ENCODE data around the gene GPR137B.
"Not testable (repeated sequence)": the region's sequence is repeated elsewhere in the genome, so short reads cannot be mapped to it uniquely, and the experiment has no call there.

Gene GPR137B

GRCh38 chr1:236160540-236161127, 18.3 kb downstream of the GPR137B start:
- DNase-seq (ENCODE audit: low spot score) = no peak

- DNase-seq (ENCODE audit: low spot score) = no peak
Observed at GRCh38 chr1:236161230-236161629, 18.9 kb downstream of the GPR137B start.

GRCh38 chr1:236161755-236162154, 19.4 kb downstream of the GPR137B start:
- DNase-seq (ENCODE audit: low spot score) = not testable (repeated sequence)

- DNase-seq (ENCODE audit: low spot score) = no peak
Observed at GRCh38 chr1:236163463-236164153, 21.3 kb downstream of the GPR137B start.

- DNase-seq (ENCODE audit: low spot score) = no peak
Observed at GRCh38 chr1:236164273-236164672, 21.9 kb downstream of the GPR137B start.

- no peak for DNase-seq (ENCODE audit: low spot score)
Observed at GRCh38 chr1:236165238-236165981, 23.1 kb downstream of the GPR137B start.

- no peak for DNase-seq (ENCODE audit: low spot score)
Observed at GRCh38 chr1:236166041-236166440, 23.7 kb downstream of the GPR137B start.

- no peak for DNase-seq (ENCODE audit: low spot score)
Observed at GRCh38 chr1:236167154-236167553, 24.8 kb downstream of the GPR137B start.

GRCh38 chr1:236167578-236167977, 25.2 kb downstream of the GPR137B start:
- DNase-seq (ENCODE audit: low spot score) = no peak

GRCh38 chr1:236168716-236169429, 26.5 kb downstream of the GPR137B start:
- no peak for DNase-seq (ENCODE audit: low spot score)

- DNase-seq (ENCODE audit: low spot score) = no peak
Observed at GRCh38 chr1:236172041-236172579, 29.8 kb downstream of the GPR137B start.

GRCh38 chr1:236173174-236173767, 30.9 kb downstream of the GPR137B start:
- DNase-seq (ENCODE audit: low spot score) = no peak

GRCh38 chr1:236175642-236176336, 33.5 kb downstream of the GPR137B start:
- no peak for DNase-seq (ENCODE audit: low spot score)

- DNase-seq (ENCODE audit: low spot score) = no peak
Observed at GRCh38 chr1:236176337-236177336, 34.3 kb downstream of the GPR137B start.

- no peak for DNase-seq (ENCODE audit: low spot score)
Observed at GRCh38 chr1:236179634-236180033, 37.3 kb downstream of the GPR137B start.

GRCh38 chr1:236181059-236181458, 38.7 kb downstream of the GPR137B start:
- DNase-seq (ENCODE audit: low spot score) = no peak

- DNase-seq (ENCODE audit: low spot score) = no peak
Observed at GRCh38 chr1:236185687-236186086, 43.3 kb downstream of the GPR137B start.

GRCh38 chr1:236186471-236186870, 44.1 kb downstream of the GPR137B start:
- not testable (repeated sequence) for DNase-seq (ENCODE audit: low spot score)

GRCh38 chr1:236188084-236188483, 45.7 kb downstream of the GPR137B start:
- not testable (repeated sequence) for DNase-seq (ENCODE audit: low spot score)

GRCh38 chr1:236193184-236193583, 50.8 kb downstream of the GPR137B start:
- no peak for DNase-seq (ENCODE audit: low spot score)

Measured in CD4-positive, alpha-beta T cell treated with Interleukin-15 for 4 hours (primary cell).